ENCODE results near the gene RTRAF.

RTRAF gene

DNA sequence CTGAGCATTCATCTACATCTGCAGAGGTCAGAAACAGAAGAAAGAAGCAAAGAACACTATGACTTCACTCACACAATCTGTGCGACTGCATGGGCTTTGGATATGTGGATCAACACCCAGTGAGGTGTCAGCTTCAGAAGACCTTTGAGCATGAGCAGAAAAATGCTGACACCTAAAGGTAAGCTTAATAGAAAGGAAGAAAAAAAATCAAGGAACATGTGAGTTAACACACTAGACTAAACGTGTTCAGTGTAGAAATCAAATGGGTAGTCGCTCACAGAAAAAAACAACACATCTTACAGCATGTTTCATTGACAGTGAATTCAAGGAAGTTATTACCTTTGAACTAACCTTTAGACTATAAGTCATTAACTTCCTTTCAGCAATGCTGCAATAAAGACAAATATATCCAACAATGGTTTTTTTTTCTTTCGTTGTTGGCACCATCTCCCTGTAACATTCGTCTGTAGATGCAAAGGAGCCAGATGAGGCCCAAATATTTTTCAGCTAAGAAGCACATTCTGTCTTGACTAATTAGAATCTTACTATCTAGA is 30.9 kb downstream of the RTRAF start:
- TF ChIP-seq, protein P1, sequence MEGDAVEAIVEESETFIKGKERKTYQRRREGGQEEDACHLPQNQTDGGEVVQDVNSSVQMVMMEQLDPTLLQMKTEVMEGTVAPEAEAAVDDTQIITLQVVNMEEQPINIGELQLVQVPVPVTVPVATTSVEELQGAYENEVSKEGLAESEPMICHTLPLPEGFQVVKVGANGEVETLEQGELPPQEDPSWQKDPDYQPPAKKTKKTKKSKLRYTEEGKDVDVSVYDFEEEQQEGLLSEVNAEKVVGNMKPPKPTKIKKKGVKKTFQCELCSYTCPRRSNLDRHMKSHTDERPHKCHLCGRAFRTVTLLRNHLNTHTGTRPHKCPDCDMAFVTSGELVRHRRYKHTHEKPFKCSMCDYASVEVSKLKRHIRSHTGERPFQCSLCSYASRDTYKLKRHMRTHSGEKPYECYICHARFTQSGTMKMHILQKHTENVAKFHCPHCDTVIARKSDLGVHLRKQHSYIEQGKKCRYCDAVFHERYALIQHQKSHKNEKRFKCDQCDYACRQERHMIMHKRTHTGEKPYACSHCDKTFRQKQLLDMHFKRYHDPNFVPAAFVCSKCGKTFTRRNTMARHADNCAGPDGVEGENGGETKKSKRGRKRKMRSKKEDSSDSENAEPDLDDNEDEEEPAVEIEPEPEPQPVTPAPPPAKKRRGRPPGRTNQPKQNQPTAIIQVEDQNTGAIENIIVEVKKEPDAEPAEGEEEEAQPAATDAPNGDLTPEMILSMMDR (IDR thresholded peaks at IDR 0.05; ENCODE audit: insufficient read depth, missing control alignments), result no peak
- DNase-seq (ENCODE audit: insufficient read length, low spot score) (no peak), FAIRE-seq (no peak)

DNA sequence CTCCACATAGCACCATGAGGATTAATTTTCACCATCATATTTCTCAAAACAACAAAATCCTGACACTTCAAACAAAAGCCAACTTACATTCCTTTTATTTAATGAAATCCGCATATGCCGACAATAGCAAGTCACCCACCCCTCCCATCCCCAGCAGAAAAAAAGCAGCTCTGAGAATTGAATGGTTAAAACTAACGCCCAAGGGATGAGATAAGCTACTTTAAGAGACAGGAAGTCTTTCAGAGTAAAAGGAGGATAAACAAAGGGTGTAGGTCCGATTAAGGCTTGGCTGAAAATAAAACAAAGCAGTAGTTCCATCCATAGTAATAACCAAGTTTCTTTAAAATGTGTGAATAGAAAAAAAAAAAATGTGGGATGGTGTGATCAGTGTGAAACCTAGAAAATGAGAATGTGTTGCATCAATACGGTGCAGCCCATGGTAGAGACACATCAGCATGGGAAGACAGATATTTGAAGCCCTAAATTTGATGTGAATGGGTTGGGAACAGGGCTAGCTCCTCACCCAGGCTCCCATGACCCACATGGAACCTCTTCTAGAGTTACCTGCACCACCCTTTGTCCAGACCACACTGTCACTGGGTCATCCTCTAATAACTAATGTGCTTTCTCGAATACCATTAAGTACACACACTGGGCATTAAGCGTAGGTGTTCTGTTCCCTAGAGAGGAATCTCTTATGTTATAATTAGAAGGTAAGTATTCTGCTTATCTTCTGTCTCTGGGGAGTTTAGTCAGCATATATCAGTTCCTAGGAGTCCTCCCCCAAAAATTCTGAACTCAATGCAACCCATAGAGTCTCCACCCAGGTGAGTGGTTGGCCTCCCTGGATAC is 31.7 kb downstream of the RTRAF start:
- FAIRE-seq, result no peak
- TF ChIP-seq, protein P1 (IDR thresholded peaks at IDR 0.05; ENCODE audit: insufficient read depth, missing control alignments), result no peak

DNA sequence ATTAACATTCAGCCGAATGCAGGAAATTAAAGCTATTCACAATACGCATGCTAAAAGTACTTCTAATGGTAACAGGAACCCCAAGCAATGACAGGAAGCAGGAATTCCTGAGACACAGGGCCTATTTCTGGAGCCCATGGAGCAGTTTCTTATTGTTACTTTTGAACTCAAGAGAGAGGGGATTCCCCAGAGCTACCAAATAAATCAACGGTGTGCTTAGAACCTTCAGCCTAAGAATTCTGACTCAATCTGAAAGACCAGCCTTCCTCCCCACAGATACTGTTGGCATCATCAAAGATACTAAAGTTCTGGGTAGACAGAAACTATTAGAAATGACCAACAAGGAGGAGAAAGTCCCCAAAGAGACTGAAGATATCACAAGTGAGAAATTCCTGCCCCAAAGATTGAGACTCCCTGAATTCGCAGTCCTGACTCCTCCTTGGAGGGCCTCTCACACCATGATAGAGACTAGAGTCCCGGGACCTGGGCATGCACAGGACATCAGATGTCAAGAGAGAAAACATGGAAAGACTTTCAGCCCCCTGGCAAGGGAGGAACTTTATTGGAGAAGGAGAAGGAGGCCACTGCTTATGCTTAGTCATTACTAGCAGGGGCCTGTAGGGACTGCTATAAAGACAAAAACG is 32.7 kb downstream of the RTRAF start:
- DNase-seq (ENCODE audit: insufficient read length, low spot score) (no peak), FAIRE-seq (no peak)
- TF ChIP-seq, protein P1 (IDR thresholded peaks at IDR 0.05; ENCODE audit: insufficient read depth, missing control alignments), result no peak

More for the DNA sequence above, 31.7 kb downstream of the RTRAF start:
- DNase-seq (ENCODE audit: insufficient read length, low spot score), result no peak

DNA sequence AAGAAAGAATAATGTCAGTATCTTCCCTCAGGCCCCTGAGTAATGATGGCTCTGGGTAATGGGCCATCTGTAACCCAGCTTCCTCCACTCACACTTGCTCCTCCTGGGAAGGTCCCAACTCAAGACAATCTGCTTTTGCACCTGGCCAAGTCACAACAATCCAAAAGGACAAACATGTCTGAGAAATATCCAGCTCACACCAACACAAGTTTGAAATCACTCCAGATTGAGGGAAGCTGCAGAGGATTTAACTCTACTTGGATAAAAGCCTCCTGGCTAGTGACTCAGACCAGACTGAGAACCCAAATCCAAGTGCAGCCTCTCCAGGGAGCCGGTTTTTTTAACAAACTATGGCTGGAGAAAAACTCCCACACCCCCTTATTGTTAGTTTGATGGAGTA is 34.2 kb downstream of the RTRAF start:
- TF ChIP-seq, protein P1 (IDR thresholded peaks at IDR 0.05; ENCODE audit: insufficient read depth, missing control alignments), result no peak
- no peak for DNase-seq (ENCODE audit: insufficient read length, low spot score)
- FAIRE-seq, result no peak

DNA sequence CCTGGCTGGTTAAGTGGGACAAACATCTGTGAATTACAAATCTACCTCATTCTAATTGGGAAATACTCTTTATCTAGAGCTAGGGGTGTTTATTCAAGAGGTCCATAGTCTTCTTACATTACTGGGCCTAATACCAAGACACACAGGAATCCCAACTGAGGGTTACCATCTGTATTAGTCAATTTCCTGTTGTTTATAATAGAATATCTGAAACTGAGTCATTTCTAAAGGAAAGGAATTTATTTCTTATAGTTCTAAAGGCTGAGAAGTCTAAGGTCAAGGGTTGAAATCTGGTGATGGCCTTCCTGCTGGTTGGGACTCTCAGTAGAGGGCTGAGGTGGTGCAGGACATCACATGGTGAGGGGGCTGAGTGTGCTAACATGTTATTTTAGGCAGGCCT is 36.0 kb downstream of the RTRAF start:
- DNase-seq (ENCODE audit: insufficient read length, low spot score) (no peak), FAIRE-seq (no peak)
- TF ChIP-seq, protein P1 (IDR thresholded peaks at IDR 0.05; ENCODE audit: insufficient read depth, missing control alignments), result no peak

DNA sequence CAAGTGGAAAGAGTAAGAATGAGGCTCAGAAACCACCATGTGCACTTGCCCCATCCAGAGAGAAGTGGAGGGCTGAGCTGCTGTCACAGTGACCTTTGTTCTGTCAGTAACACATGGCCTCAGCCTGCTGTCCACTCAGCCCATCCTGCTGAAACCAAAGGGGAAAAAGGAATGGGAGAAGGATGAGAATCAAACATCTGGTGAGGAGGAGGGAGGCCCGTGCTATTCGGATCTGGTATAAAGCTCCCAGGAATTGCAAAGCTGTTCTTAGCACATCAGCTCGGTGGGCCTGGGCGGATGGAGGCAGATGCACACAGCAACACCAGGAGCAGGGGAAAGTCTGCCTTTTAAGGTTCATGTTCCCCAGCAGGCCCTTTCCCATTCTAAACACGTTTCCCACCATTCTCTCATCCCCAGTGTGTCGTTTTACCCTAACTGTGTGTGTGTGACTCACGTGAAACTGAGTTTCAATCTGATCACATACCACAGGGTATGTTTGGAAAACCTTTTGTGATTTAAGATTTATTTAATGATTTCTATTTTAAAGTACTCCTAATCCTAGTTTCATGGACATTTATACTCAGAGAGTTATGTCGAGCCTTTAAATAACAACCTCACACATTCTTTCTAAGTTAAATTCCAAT is 36.8 kb downstream of the RTRAF start:
- TF ChIP-seq, protein P1 (IDR thresholded peaks at IDR 0.05; ENCODE audit: insufficient read depth, missing control alignments), result no peak
- no peak for DNase-seq (ENCODE audit: insufficient read length, low spot score)
- FAIRE-seq, result no peak
